ENCODE results near the gene ORC1. TPM values are rescaled to one million over a fixed set of nuclear protein-coding genes. Genes with fewer than 3 reads are reported as not detected.

Gene ORC1
- total and polyA plus RNA-seq, 2 of the 8 experiments (the other 6 are each of a cell fraction or from before 2014, with no cell fraction given): 36.9 to 49.0 TPM

- 87% methylated on average over 3 of the region's 3 CpGs; no CpG with 5 or more reads in 1 of the 2 experiments for WGBS, 2 experiments (ENCODE audit: extremely low coverage in 1 of 2, insufficient coverage in 1 of 2, insufficient read length in 1 of 2, insufficient replicate concordance in 2 of 2, low coverage in 1 of 2, low lambda C conversion rate in 2 of 2, missing lambda C conversion rate in 1 of 2)
- Histone ChIP-seq H3K9me3 (ENCODE audit: insufficient read depth in 2 of 2, low read depth in 1 of 2, low read length in 1 of 2) (no peaks in the 10 kb centered on the region), H2BK5ac (ENCODE audit: low read depth, low read length) (no peak overlapping the region), H3K23ac (ENCODE audit: insufficient read length) (no peak overlapping the region), H3K4me3 (ENCODE audit: extremely low read depth in 1 of 4, insufficient read depth in 2 of 4, low read depth in 3 of 4, low read length in 4 of 4) (no peak overlapping the region), H3K18ac (ENCODE audit: extremely low read depth, low read length) (no peak overlapping the region), H3K79me1 (ENCODE audit: low read depth, low read length) (no peaks in the 10 kb centered on the region), H4K91ac (replicated peaks; ENCODE audit: insufficient read length, low read length) (no peak overlapping the region), H4K5ac (ENCODE audit: insufficient read length, low read depth, low read length) (no peak overlapping the region), H3K27me3 (replicated peaks in 1 of 4; ENCODE audit: control insufficient read depth in 3 of 4, extremely low read depth in 1 of 4, insufficient read depth in 3 of 4, low read length in 3 of 4) (no peaks in the 10 kb centered on the region), H2BK15ac (ENCODE audit: low read length) (no peak overlapping the region), H3K9ac (replicated peaks in 1 of 4; ENCODE audit: extremely low read depth in 1 of 4, low read depth in 3 of 4, low read length in 3 of 4) (no peak overlapping the region), H2AK5ac (ENCODE audit: low read depth, low read length) (no peak overlapping the region), H3K23me2 (ENCODE audit: low read depth, low read length) (no peaks in the 10 kb centered on the region), H2BK20ac (ENCODE audit: low read length) (no peak overlapping the region), H2BK12ac (ENCODE audit: low read depth, low read length) (no peak overlapping the region), H3K14ac (ENCODE audit: insufficient read length) (no peak overlapping the region), H3K4ac (replicated peaks; ENCODE audit: insufficient read length, low read depth, low read length) (no peak overlapping the region), H3K56ac (replicated peaks; ENCODE audit: insufficient read length, low read depth, low read length) (no peak overlapping the region), H4K20me1 (replicated peaks in 1 of 2; ENCODE audit: control insufficient read depth in 1 of 2, insufficient read depth in 2 of 2, low read length in 2 of 2) (peaks cover 0 to 2% of the 10 kb centered on the region in 2 experiments), H2AFZ (ENCODE audit: low read length) (no peak overlapping the region), H2BK120ac (replicated peaks; ENCODE audit: low read depth, low read length) (no peak overlapping the region), H3K36me3 (ENCODE audit: control insufficient read depth in 2 of 4, insufficient read depth in 4 of 4, low read length in 3 of 4) (peaks cover 0 to 4% (median 1%) of the 10 kb centered on the region in 4 experiments; a peak in 1 of 8 replicates), H3K27ac (ENCODE audit: low read depth, low read length) (no peak overlapping the region), H3K79me2 (ENCODE audit: control insufficient read depth in 1 of 2, insufficient read depth in 2 of 2, low read length in 2 of 2) (no peaks in the 10 kb centered on the region), H3K4me1 (replicated peaks in 1 of 4; ENCODE audit: control insufficient read depth in 3 of 4, insufficient read depth in 4 of 4, low read length in 3 of 4) (no peaks in the 10 kb centered on the region; a peak in 1 of 7 replicates), H4K8ac (ENCODE audit: extremely low read depth, insufficient read depth, low read length) (no peak overlapping the region), H3K4me2 (ENCODE audit: insufficient read depth in 1 of 2, low read depth in 2 of 2, low read length in 2 of 2) (no peak overlapping the region)
- TF ChIP-seq SAP30 (IDR thresholded peaks at IDR 0.05; ENCODE audit: insufficient read depth, insufficient replicate concordance, low read length) (no peak), MAX (IDR thresholded peaks at IDR 0.05) (no peak), E2F6 (IDR thresholded peaks at IDR 0.05) (no peak), CTCF (IDR thresholded peaks at IDR 0.05; ENCODE audit: control extremely low read depth in 1 of 3, insufficient read depth in 1 of 3, low read depth in 1 of 3, low read length in 3 of 3) (no peak), KDM1A (IDR thresholded peaks at IDR 0.05; ENCODE audit: borderline replicate concordance, low read length) (no peak), CBX5 (IDR thresholded peaks at IDR 0.05; ENCODE audit: low read depth, low read length) (no peak), EP300 (IDR thresholded peaks at IDR 0.05; ENCODE audit: borderline replicate concordance in 1 of 2, low read depth in 2 of 2, low read length in 2 of 2) (no peak), HDAC2 (IDR thresholded peaks at IDR 0.05; ENCODE audit: borderline replicate concordance in 1 of 2, low read depth in 2 of 2, low read length in 2 of 2) (no peak)
- ChIA-PET CTCF (ENCODE audit: partially characterized antibody) (interaction anchor here (0.6 to 2.0 kb wide), 5 partner anchors 13 to 266 kb away, joined by 3 to 8 read pairs (median 4); no protein-coding TSS in a partner anchor), POLR2A (ENCODE audit: partially characterized antibody) (interaction anchor here (1.4 to 1.5 kb wide), 2 partner anchors 13 to 16 kb away, joined by 3 to 4 read pairs; no protein-coding TSS in a partner anchor)
- no peak for DNase-seq (ENCODE audit: low read depth in 1 of 2, low spot score in 2 of 2)
- no peak for FAIRE-seq
These were observed 69.2 kb downstream of the ORC1 start for GRCh38 chr1:52334906-52335528.
